Testis (tissue), 3 donors: ENCODE results near the gene GPHN. TPM values are rescaled to one million over a fixed set of nuclear protein-coding genes. Genes with fewer than 3 reads are reported as not detected.

Source experiments
- DNase-seq: peaks from one replicate; pipeline ENCODE4 v3.0.0-alpha.2; 2019
- H3K27ac ChIP-seq, 2 donors: fragments of 200-600 bp; sonication (generic); one replicate each; pipeline ENCODE4 v1.5.1; 2019
- H3K27me3 ChIP-seq: fragments of 200-600 bp; sonication (generic); one replicate; pipeline ENCODE4 v1.5.1; 2019
- H3K36me3 ChIP-seq: fragments of 200-600 bp; sonication (generic); one replicate; pipeline ENCODE4 v1.5.1; 2017; ENCODE audit warnings: low read depth; ENCODE audit errors: missing control alignments
- H3K4me1 ChIP-seq: fragments of 200-600 bp; sonication (generic); one replicate; pipeline ENCODE4 v1.5.1; 2019
- H3K4me3 ChIP-seq, 2 donors: fragments of 200-600 bp; sonication (generic); one replicate each; pipeline ENCODE4 v1.5.1; 2017 to 2019
- H3K9me3 ChIP-seq: fragments of 200-600 bp; sonication (generic); one replicate; pipeline ENCODE4 v1.5.1; 2017
- POLR2A ChIP-seq: fragments of 450-650 bp; IDR thresholded peaks from one replicate; pipeline ENCODE4 v1.6.1; 2017; ENCODE audit warnings: antibody characterized with exemption, mild to moderate bottlenecking, moderate library complexity
- WGBS, 2 donors: methylation state at CpG; one replicate each; pipeline ENCODE4 v1.1.5; 2018; 5-methylcytosine and 5-hydroxymethylcytosine counted together
- intact Hi-C: fragments of 100-400 bp; cut with DNase I; formaldehyde crosslinking; loops from one replicate; pipeline ENCODE4 v1.15.1; 2023; ENCODE audit warnings: low total_unique reads
- polyA plus RNA-seq: library from polyadenylated mRNA; stranded (reverse); fragments of 350-450 nt; fragmentation: Illumina TruSeq; extraction: RNeasy Lipid Tissue Mini Kit (QIAGEN cat#74804); gene quantifications from one replicate; pipeline ENCODE4 v1.2.3, GENCODE V29; 2014; ENCODE audit warnings: low read depth, low replicate concordance; ENCODE audit not compliant: insufficient read depth
- total RNA-seq, 2 donors: library from RNA; depleted of rRNA; stranded (reverse); fragments of >200 nt; gene quantifications; one replicate each; pipeline ENCODE4 v1.2.3, GENCODE V29; 2016
- TF ChIP-seq, protein P1 (sequence below), 3 experiments: fragments of 450-650 bp in 2 of 3; fragments of 200-600 bp in 1 of 3; sonication (generic) in 1 of 3; IDR thresholded peaks; one replicate each; pipeline ENCODE4 v1.5.1; 2016 to 2019; ENCODE audit warnings: antibody characterized with exemption in 3 of 3, mild to moderate bottlenecking in 2 of 3, moderate library complexity in 1 of 3

Gene GPHN
- total and polyA plus RNA-seq, 3 donors from 2014 or later: 14.2 to 26.5 (median 25.4) TPM

DNA sequence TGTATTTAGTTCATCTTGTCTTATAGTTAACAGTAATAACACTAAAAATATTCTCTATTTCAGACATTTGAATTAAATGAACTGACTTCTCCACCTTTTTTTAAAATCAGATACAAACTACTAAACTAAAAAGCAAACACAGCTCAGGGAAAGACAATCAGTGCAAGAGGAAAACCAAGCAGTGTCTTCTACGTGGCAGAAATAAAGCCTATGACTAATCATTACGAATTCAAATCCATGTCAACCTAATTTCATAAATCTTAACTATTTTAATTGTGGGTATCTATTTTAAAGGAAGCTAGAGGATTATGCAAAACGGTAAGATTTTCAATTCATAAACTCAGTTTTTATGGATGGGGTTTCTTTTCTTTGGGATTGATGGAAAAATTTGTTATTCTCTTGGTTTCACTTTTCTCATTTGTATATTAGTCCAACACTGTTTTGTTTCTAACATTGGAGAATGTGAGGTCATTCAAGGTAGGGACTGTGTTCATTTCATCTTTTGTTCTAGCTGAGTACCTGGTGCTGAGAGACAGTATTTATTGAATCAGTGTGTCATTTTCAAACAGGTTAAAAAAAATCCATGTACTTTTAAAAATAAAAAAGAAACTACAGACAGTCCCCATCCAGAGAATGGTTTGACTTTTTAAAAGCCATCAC lies 720.5 kb downstream of the GPHN start:
- H3K27me3 ChIP-seq: no peaks in the 10 kb centered on the region
- no peaks in the 10 kb centered on the region for H3K4me1 ChIP-seq
- no peak overlapping the region for H3K4me3 ChIP-seq
- 90 to 95% methylated on average over 3 of the region's 3 CpGs for WGBS, 2 donors
- H3K9me3 ChIP-seq: no peaks in the 10 kb centered on the region
- H3K36me3 ChIP-seq: no peaks in the 10 kb centered on the region
- TF ChIP-seq, protein P1, sequence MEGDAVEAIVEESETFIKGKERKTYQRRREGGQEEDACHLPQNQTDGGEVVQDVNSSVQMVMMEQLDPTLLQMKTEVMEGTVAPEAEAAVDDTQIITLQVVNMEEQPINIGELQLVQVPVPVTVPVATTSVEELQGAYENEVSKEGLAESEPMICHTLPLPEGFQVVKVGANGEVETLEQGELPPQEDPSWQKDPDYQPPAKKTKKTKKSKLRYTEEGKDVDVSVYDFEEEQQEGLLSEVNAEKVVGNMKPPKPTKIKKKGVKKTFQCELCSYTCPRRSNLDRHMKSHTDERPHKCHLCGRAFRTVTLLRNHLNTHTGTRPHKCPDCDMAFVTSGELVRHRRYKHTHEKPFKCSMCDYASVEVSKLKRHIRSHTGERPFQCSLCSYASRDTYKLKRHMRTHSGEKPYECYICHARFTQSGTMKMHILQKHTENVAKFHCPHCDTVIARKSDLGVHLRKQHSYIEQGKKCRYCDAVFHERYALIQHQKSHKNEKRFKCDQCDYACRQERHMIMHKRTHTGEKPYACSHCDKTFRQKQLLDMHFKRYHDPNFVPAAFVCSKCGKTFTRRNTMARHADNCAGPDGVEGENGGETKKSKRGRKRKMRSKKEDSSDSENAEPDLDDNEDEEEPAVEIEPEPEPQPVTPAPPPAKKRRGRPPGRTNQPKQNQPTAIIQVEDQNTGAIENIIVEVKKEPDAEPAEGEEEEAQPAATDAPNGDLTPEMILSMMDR (IDR thresholded peaks at IDR 0.05): no peak
- TF ChIP-seq POLR2A: no peak
- intact Hi-C loops: no loop called here
- no peak for DNase-seq
- no peak overlapping the region for H3K27ac ChIP-seq

Other genes starting within 250 kb of the GPHN start
- 10 to 100 TPM; 15.7 to 70.8 TPM for gene CCDC196, start 21.8 kb upstream of the GPHN start, total RNA-seq
- 66.6 TPM for gene CCDC196, start 21.8 kb upstream of the GPHN start, polyA plus RNA-seq